C4-2B (cell line): ENCODE results near the gene ZNHIT6.

Source experiments
- ZFX ChIP-seq: fragments of 450-650 bp; IDR thresholded peaks from 2 replicates; pipeline ENCODE4 v1.6.1; 2017
- TF ChIP-seq, protein P1 (sequence below): fragments of 450-650 bp; conservative IDR thresholded peaks from 2 replicates; pipeline ENCODE4 v1.5.1; 2017; ENCODE audit warnings: mild to moderate bottlenecking

DNA sequence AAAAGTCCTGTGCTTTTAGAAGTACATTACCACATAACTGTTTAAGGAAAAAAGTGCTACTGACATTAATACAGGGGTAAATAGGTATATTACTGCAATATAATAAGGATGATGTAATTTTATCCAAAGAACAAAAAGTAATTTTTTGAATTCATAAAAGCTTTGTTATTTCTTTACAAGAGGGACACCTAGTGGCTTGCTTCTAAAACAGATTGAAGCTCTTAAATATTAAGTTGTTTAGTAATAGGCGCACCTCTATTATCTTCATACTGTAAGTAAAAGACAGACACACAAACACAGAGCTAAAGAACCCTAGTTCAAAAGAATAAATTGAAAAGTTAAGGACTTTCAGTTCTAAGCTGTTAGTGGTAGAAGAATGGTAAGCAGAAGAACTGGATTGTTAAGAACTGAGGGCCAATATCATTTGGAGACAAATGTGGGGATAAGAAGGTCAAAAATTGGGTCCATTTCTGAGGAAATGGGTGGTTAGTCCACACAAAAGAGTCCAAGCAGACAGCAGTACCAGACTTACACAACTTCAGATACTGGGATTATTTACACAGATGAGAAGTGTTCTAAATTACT lies 15.4 kb downstream of the ZNHIT6 start:
- TF ChIP-seq, protein P1, sequence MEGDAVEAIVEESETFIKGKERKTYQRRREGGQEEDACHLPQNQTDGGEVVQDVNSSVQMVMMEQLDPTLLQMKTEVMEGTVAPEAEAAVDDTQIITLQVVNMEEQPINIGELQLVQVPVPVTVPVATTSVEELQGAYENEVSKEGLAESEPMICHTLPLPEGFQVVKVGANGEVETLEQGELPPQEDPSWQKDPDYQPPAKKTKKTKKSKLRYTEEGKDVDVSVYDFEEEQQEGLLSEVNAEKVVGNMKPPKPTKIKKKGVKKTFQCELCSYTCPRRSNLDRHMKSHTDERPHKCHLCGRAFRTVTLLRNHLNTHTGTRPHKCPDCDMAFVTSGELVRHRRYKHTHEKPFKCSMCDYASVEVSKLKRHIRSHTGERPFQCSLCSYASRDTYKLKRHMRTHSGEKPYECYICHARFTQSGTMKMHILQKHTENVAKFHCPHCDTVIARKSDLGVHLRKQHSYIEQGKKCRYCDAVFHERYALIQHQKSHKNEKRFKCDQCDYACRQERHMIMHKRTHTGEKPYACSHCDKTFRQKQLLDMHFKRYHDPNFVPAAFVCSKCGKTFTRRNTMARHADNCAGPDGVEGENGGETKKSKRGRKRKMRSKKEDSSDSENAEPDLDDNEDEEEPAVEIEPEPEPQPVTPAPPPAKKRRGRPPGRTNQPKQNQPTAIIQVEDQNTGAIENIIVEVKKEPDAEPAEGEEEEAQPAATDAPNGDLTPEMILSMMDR = peak; percentile 71
- TF ChIP-seq ZFX = no peak
